Stimulated activated CD8-positive, alpha-beta memory T cell treated with anti-CD3 and anti-CD28 coated beads, Interleukin-12 subunit alpha, Interleukin-12 subunit beta, amount 100 ng/mL, for 24 hours (primary cell): ENCODE measurements around the gene STX1A.
A peak's percentile ranks its signal among the peaks of the same experiment; 100 is the strongest.
"Not testable (repeated sequence)": the region's sequence is repeated elsewhere in the genome, so short reads cannot be mapped to it uniquely, and the experiment has no call there.

ENCODE experiments used
- DNase-seq: peaks from one replicate; pipeline ENCODE4 v3.0.0-alpha.2; 2020; ENCODE audit errors: extremely low read depth

Gene STX1A

DNA sequence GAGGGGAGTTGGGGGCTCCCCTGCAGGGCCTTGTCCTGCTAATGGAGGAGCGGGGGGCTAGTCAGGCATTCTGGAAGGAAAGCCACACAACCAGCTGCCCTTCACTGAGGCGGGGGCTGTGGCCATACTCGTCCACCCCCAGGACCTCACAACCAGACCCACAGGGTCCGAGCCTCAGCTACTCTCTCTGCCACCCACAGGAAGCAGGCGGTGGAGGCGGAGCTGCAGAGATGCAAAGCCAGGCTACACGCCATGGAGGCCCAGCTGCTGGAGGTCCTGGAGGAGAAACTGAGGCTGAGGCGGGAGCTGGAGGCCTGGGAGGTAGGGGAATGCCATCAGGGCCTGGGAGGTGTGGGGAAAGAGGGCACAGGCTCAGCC is 16.0 kb upstream of the STX1A start:
- no peak for DNase-seq

DNA sequence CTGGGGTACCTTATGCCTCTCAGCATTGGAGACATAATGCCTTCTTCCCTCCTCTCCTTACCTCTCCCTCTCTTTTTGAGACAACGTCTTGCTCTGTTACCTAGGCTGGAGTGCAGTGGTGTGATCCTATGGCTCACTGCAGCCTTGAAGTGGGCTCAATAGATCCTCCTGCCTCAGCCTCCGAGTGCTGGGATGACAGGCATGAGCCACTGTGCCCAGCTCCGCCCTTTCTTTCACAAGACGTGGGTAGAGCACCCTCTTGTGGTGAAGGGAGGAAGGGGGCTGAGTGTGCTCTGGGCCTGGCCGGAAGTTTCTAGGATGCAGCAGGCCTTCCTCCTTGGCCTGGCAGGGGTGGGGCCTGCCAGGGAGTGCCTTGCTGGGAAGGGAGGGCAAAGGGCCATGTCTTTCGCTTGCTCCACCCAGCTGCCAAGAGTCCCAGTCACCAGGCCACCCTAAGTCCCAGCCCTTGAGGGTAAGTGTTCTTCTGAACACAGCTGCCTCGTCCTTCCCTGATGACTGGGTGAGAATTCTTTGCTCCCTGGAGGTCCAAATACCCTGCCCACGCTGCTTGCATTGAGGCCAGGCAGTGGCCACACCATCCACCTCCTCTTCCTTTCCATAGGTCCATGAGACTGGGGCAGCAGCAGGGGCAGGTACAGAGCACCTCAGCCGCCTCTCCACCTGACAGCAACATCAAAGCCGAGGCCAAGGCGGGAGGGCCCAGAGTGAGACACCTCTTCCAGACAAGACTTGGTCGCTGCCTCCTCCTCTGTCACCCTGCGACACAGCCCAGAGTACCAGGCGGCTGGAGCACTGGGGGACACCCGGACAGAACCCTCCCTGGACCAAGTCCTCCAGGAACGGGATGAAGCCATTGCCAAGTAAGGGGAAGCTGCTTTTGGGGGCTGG is 15.4 kb upstream of the STX1A start:
- DNase-seq: no peak

DNA sequence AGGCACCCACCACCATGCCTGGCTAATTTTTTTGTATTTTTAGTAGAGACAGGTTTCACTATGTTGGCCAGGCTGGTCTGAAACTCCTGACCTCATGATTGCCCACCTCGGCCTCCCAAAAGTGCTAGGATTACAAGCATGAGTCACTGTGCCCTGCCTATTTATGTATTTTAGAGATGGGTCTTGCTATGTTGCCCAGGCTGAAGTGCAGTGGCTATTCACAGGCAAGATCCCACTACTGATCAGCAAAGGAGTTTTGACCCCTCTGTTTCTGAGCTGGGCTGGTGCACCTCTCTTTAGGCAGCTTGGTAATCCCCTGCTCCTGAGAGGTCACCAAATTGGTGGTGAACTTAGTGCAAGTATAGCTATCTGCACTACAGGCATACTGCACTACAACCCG is 12.9 kb upstream of the STX1A start:
- no peak for DNase-seq

DNA sequence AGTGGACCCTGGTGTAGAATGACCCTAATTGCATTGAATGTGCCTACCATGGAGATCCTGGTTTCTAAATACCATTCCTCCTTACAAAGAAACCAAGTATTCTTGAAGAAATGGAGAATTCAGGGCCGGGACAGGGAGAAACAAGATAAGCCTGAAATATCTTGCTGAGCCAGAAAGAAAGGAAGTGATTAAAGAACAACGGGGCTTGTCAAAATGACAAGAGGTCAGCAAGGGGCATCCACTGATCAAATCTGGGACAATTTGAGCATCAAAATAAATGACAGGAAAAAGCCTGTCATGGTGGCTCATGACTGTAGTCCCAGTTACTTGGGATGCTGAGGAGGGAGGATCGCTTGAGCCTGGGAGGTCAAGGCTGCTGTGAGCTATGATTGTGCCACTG is 11.0 kb upstream of the STX1A start:
- DNase-seq: no peak

DNA sequence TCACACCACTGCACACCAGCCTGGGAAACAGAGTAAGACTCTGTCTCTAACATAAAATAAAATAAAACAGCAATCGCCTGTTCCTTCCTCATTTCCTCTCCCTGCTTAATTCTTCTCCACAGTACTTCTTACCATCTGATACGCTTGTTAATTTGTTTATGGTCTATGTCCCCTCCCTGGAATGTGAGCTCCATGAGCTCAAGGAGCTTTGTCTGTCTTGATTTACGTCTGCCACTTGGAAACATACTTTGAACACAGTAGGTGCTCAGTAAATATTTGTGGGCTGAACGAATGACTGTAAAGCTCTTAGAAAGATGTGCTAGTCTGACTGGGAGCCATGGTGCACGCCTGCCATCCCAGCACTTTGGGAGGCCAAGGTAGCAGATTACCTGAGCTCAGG is 9.1 kb upstream of the STX1A start:
- DNase-seq: no peak

DNA sequence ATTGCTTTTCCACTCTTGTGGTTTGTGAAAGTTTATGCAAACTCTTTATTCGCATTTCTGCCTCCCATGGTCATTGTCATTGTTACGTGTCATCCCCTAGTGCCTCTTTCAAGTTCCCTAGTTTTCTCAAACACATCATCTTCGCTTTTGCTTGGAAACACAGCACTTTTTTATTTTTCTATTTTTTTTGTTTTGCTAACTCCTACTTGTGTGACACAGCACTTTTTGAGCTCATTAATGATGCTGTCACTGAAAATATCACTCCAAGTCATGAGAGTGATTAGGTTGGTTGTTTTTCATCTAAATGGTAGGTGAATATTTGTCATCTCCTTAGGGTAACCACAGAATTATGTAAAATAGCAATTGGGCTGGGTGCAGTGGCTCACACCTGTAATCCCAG is 8.5 kb upstream of the STX1A start:
- DNase-seq: no peak

DNA sequence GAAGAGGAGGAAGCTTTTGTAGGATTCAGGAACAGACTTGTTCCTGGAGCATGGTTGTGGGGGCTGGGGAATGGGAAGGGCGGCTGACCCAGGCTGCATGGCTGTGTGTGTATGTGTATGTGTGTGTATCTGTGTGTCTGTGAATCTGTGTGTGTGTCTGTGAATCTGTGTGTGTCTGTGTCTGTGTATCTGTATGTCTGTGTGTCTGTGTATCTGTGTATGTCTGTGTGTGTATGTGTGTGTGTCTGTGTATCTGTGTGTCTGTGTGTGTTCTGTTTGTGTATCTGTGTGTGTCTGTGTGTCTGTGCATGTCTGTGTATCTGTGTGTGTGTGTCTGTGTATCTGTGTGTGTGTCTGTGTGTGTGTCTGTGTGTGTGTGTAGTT is 6.6 kb upstream of the STX1A start:
- DNase-seq: no peak

DNA sequence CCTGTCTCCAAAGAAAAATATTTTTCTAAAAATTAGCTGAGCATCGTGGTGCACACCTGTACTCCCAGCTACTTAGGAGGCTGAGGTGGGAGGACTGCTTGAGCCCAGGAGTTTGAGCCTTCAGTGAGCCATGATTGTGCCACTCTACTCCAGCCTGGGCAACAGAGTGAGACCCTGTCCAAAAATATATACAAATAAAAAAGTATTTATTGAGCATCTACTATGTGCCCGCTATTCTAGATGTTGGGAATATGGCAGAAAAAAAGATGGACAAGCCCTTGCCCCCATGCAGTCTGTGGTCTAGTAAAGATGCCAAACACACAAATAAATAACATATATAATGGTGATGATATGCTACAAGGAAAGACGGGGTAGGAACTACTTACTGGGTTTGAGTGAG is 4.3 kb upstream of the STX1A start:
- DNase-seq: no peak

DNA sequence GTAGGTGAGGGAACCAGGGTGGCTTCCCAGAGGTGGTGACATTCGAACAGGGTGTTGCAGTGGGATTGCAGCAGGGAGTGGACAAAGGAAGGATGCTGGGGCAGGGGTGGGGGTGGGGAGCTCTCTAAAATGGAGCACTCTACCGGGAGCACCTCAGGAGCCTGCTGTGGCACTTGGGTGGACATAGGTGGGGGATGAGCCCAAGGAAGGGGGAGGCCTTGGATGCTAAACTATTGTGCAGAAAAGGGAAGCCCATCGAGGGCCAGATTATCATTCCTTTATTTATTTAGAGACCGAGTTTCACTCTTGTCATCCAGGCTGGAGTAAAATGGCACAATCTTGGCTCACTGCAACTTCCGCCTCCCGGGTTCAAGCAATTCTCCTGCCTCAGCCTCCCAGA is 3.3 kb upstream of the STX1A start:
- DNase-seq: no peak

DNA sequence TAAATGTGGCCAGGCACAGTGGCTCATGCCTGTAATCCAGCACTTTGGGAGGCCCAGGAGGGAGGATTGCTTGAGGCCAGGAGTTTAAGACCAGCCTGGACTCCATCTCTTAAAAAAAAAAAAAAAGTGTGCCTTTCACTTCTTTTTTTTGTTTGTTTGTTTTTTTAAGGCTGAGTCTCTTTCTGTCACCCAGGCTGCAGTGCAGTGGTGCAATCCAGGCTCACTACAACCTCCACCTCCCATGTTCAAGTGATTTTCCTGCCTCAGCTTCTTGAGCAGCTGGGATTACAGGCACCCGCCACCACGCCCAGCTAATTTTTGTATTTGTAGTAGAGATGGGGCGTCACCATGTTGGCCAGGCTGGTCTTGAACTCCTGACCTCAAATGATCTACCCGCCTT is 2.7 kb upstream of the STX1A start:
- DNase-seq: not testable (repeated sequence)

DNA sequence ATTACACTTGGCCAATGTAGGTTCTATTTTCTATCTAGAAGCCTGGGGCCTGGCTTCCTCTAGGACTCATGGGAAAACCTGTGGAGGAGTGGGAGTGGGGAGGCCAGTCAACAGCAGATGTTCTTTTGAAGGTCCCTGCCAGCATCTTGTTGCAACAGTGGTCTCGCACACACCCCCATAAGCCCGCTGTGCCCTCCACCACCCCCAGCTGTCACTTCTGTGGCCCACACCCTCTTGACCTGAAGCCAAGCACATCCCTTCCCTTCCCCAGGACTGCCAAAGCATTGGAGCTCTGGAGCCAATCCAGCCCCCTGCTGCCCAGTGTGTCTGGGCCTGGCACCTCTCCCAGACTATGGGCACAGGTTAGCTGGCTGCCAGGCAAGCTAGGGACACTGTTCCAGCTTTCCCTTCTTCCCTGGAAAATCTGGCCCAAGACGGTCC is 1.9 kb upstream of the STX1A start:
- DNase-seq: no peak

DNA sequence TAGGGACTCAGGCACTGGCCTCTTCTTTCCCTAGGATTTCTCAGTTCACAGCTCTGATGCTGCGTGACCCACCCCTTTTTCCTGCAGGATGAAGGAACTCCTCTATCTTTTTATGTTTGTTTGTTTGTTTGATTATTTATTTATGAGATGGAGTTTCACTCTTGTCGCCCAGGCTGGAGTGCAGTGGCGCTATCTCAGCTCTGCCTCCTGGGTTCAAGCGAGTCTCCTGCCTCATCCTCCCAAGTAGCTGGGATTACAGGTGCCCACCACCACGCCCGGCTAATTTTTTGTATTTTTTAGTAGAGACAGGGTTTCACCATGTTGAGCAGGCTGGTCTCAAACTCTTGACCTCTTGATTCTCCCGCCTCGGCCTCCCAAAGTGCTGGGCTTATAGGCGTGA is 974 bp upstream of the STX1A start:
- DNase-seq: not testable (repeated sequence)

DNA sequence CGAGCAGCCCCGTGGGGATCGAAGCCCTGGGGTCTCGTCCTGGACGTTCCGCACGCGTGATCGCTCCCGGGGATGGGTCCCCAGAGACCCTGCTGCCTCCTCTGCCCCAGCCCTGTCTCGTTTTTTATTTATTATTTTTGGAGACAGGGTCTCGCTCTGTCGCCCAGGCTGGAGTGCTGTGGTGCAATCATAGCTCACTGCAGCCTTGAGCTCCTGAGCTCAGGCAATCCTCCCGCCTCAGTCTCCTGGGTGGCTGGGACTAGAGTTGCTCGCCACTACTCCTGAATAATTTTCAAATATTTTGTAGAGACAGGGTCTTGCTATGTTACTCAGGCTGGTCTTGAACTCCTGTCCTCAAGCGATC is 319 bp upstream of the STX1A start:
- DNase-seq: no peak

DNA sequence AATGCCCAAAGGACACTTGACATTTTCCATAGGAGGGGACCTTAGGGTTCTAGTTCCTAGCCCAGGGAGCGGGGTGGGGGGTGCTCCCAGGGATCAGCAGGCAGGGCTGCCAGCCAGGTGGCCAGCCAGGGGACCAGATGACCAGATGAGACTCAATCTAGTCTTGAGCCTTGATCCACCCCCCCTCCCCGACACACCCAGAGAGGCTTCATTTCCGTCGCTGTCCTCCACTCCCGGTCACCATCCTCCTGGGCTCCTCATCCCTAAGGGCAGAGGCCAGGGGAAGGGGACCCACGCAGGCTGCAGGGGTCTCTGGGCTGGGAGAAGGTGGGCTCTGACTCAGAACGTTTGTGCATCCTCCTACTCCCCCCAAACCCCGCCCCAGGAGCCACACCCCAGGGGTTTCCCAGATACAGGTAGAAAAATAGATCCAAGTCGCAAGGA is 1.0 kb downstream of the STX1A start:
- DNase-seq: no peak

DNA sequence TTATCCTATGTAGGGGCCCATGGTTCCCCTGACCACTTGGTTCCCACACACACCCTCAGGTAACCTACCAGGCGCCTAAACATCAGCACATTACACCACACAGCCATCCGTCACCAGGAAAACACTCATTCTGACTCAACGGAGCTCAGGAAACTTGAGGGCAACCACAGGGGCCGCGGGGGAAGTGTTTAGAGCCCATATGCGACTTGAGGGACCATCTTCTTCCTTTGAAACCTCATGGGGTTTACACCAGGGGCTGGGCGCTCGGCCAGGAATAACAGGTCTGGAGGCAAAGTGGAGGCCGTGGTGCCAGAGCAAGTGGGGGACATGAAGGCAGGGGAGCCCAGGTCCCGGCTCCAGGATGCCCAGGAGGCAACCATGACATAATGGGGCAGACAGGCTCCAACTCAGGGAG is 1.5 kb downstream of the STX1A start:
- peak; percentile 61 for DNase-seq

DNA sequence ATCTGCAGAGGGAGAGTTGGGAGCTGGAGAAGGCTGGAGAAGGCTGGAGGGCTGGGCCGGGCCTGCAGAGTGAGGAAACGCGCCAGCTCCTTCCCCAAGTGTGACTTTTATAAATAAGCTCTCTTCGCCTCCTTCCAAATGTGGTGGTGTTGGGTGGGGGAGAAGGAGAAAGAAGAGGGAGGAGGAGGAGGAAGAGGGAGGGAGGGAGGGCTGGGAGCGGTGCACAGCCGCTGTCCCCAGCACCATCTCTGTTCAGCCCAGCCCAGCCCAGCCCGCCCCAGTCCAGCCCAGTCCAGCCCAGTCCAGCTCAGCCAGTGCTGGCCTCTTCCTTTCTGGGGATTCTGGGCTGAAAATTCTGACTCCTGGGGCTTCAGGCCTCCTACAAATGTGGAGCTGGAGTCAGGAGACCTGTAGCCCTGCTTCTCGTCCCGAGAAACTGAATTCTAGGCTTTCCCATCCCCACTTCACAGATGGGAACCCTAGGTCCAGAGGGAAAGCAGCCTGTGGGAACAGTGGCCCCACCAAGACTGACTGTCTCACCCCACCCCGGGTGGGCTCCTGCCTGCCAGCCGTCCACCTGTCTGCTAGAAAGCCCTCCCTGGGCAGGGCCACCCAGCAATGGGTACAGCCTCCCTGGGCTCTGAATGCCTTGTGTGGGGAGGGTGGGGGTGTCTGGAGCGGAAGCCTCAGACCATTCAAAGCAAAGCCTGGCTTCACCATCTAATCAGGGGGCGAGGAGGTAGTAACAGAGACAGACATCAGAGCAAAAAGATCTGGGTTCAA is 2.3 kb downstream of the STX1A start:
- no peak for DNase-seq

DNA sequence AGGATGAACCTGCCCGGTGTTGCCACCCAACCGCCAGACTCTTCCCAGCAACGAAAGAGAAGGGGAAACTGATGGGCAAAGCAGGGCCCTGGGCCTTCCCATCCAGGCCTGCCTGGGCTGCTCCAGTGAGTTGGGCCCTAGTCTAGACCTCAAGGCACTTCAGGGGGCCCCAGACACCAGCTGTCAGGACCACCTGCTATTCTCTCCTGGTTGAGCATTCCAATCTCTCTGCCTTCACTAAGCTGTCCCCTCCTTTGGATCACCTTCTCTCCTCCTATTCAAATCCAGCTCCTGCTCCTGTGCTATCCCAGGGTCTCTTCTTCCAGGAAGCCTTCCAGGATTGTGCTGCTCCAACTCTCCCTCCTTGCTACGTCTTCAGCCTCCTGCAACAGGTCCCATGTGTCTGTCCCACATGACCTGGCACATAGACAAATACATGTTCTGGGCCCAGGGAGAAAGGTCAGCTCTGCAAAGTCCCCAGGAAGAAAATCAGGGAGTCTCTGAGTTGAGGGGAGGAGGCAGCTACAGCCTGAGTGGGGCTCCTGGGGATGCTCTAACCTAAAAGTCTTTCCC is 3.1 kb downstream of the STX1A start:
- no peak for DNase-seq

DNA sequence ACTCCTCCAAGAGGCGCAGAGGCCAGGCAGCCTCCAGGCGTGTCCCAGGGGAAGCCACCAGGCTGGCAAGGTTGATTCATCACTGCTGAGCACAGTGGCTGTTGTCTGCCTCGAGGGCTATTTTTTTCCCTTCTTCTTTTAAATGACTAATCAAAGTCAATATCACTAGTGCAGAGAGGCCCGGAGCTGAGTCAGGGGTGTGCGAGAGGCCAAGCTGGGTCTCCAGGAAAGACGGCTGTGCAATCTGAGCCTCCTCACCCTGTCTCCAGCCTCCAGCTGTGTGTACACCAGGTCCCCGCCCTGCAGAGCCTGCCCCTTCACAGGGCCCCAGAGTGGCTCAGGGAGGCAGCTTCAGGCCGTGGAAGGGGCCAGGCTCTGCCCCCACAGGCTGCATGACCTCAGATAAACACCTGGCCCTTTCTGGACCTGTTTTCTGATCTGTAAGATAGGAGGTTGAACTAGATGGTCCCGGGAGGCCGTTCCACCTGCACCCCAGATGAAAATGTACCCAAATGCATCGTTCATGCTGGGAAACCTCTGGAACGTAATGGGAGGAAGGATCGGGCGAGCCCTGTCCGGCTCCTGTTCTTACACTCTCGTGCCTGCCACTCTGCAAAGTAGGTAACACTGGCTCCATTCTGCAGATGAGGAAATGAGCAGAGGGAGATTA is 3.7 kb downstream of the STX1A start:
- DNase-seq: no peak

DNA sequence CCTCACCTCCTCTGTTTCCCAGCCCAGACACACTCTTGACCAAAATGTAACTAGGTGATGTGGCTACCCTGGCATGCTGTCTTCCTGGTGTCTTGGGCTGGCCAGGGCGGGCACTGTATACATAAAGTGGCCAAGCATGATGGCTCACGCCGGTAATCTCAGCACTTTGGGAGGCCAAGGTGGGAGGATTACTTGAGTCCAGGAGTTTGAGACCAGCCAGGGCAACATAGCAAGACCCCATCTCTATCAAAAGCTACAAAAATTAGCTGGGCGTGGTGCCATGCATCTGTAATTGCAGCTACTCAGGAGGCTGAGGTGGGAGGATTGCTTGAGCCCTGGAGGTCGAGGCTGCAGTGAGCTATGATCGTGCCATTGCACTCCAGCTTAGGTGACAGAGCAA is 6.2 kb downstream of the STX1A start:
- not testable (repeated sequence) for DNase-seq

DNA sequence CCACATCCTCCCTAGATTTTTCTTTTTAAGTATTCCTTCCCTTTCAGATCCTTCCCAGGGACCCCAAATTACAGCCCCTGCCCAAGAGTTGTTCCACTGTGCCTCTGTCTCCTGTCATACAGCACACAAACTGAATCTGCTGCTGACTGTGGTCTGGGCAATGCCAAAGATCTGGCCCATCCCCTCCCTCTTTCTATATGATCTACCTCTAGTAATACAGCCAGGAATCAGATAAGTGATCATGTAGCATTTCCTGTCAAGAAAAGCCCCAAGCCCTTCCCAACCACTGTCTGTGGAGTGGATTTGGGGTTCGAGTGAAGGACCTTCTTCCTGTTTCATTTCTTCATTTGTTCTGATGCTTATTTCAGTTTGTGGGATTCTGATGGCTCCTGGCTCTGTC is 6.7 kb downstream of the STX1A start:
- DNase-seq: no peak

DNA sequence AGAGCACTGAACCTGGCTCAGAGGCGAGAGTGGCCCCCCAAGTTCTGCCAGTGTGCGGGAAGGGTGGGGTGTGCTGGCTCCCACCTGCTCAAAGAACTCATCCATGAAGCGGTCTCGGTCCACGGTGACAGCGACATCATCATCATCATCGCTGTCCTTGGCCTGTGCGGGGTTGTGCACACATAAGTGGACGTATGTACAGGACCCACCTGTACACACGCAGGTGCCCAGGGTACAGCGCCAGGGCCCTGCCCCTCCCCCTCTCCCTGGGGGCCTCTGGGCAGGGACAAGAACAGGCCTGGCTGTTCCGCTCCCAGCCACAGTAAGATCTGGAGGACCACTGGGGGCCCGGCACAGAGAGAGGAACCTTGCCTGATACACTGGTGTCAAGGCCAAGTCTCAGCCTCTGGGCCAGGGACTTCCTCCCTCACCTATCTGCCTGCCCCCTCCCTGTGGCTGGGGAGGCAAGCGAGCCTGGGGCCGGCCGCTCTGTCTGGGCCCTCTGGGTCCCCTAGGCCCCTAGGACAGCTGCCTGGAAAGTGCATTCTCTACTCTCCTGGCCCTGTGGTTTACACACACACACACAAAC is 10.4 kb downstream of the STX1A start:
- DNase-seq: no peak
